IMR-90 (cell line): ENCODE results near the gene CHMP4B.

Experiments
- CEBPB ChIP-seq: IDR thresholded peaks from 2 replicates; pipeline ENCODE4 v1.6.1; 2012; ENCODE audit warnings: low read depth, low read length, improper control_type of control experiment
- CHD1 ChIP-seq: IDR thresholded peaks from 2 replicates; pipeline ENCODE4 v1.6.1; 2012; ENCODE audit warnings: low read depth, low read length, improper control_type of control experiment
- CTCF ChIP-seq: conservative IDR thresholded peaks from 2 replicates; pipeline ENCODE4 v1.5.1; 2012; ENCODE audit warnings: mild to moderate bottlenecking, low read depth, low read length, improper control_type of control experiment
- MXI1 ChIP-seq: IDR thresholded peaks from 2 replicates; pipeline ENCODE4 v1.6.1; 2012; ENCODE audit warnings: low read depth, mild to moderate bottlenecking, low read length, moderate library complexity, borderline replicate concordance
- POLR2A ChIP-seq: IDR thresholded peaks from 2 replicates; pipeline ENCODE4 v1.6.1; 2012; ENCODE audit warnings: mild to moderate bottlenecking, low read depth, low read length
- RAD21 ChIP-seq: IDR thresholded peaks from 2 replicates; pipeline ENCODE4 v1.6.1; 2012; ENCODE audit warnings: low read length, improper control_type of control experiment
- RFX5 ChIP-seq: IDR thresholded peaks from 2 replicates; pipeline ENCODE4 v1.8.0; 2012; ENCODE audit warnings: low read depth, mild to moderate bottlenecking, low read length, moderate library complexity

- TF ChIP-seq CTCF, result no peak
- no peak for TF ChIP-seq MXI1
- TF ChIP-seq CEBPB, result no peak
- no peak for TF ChIP-seq RFX5
- no peak for TF ChIP-seq POLR2A
- TF ChIP-seq RAD21, result no peak
- TF ChIP-seq CHD1, result no peak
These were observed 63.9 kb downstream of the CHMP4B start for GRCh38 chr20:33875055-33875454.
